ENCODE results near the gene PPP4R1.

The PPP4R1 gene

DNA sequence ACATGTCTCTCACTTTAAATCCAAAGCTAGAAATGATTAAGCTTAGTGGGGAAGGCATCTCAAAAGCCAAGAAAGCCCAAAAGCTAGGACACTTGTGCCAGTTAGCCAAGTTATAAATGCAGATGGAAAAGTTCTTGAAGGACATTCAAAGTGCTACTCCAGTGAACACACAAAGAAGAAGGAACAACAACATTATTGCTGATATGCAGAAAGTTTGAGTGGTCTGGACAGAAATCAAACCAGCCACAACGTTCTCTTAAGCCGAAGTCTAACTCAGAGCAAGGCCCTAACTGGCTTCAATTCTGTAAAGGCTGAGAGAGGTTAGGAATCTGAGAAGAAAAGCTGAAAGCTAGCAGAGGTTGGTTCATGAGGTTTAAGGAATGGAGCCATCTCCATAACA lies 49.0 kb downstream of the PPP4R1 start:
- H3K4me3 ChIP-seq (ENCODE audit: low read depth, low read length), result no peak overlapping the region
- DNase-seq (ENCODE audit: low read depth), result no peak
- TF ChIP-seq MYC (IDR thresholded peaks at IDR 0.05; ENCODE audit: low read depth, low read length) (no peak), POLR2A (IDR thresholded peaks at IDR 0.05; ENCODE audit: extremely low read depth, insufficient read length) (no peak)
- TF ChIP-seq, protein P1, sequence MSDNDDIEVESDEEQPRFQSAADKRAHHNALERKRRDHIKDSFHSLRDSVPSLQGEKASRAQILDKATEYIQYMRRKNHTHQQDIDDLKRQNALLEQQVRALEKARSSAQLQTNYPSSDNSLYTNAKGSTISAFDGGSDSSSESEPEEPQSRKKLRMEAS (IDR thresholded peaks at IDR 0.05; ENCODE audit: low read depth, low read length), result no peak
- TF ChIP-seq, protein P2, sequence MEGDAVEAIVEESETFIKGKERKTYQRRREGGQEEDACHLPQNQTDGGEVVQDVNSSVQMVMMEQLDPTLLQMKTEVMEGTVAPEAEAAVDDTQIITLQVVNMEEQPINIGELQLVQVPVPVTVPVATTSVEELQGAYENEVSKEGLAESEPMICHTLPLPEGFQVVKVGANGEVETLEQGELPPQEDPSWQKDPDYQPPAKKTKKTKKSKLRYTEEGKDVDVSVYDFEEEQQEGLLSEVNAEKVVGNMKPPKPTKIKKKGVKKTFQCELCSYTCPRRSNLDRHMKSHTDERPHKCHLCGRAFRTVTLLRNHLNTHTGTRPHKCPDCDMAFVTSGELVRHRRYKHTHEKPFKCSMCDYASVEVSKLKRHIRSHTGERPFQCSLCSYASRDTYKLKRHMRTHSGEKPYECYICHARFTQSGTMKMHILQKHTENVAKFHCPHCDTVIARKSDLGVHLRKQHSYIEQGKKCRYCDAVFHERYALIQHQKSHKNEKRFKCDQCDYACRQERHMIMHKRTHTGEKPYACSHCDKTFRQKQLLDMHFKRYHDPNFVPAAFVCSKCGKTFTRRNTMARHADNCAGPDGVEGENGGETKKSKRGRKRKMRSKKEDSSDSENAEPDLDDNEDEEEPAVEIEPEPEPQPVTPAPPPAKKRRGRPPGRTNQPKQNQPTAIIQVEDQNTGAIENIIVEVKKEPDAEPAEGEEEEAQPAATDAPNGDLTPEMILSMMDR (IDR thresholded peaks at IDR 0.05; ENCODE audit: low read depth, low read length), result no peak

DNA sequence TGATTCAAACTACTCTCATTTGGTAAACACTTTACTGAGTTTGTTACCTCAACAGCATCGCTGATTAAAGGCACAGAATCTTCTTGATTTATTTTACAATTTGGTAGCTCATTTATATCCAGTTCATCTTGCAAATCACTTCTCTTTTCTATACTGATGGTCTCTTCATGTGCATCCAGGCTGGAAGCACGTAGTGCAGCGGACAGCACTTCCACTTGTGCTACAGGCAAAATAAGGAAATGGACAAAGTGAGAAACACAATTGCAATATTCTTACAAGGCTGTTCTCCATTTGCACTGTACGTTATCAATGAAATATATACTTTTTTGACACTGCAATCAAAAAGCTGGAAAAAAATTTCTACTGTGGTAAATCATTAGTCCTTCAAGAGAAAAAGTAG lies 51.0 kb downstream of the PPP4R1 start:
- TF ChIP-seq POLR2A (IDR thresholded peaks at IDR 0.05; ENCODE audit: extremely low read depth, insufficient read length), result no peak
- TF ChIP-seq, protein P2 (IDR thresholded peaks at IDR 0.05; ENCODE audit: low read depth, low read length), result no peak
- TF ChIP-seq, protein P1 (IDR thresholded peaks at IDR 0.05; ENCODE audit: low read depth, low read length), result no peak
- no peak for TF ChIP-seq MYC (IDR thresholded peaks at IDR 0.05; ENCODE audit: low read depth, low read length)
- DNase-seq (ENCODE audit: low read depth), result no peak

DNA sequence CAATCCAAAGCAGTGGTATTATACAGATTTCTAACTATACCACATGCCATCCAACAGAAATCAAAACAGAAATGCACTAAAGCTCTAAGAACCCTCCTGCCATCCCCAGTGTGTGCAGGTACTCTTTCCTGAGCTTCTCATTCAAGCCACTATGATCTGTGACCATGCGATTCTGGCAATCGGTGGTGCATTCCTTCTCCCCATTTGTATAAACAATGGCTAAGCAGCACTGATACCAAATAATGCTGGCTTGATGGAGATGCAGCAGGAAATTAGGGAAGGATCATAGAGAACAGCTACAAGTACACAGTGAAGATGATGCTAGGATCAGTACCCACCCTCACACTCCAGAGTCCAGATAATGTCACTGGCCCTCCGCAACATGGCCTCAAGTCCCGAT lies 51.8 kb downstream of the PPP4R1 start:
- no peak for DNase-seq (ENCODE audit: low read depth)
- no peak for TF ChIP-seq MYC (IDR thresholded peaks at IDR 0.05; ENCODE audit: low read depth, low read length)
- TF ChIP-seq, protein P2 (IDR thresholded peaks at IDR 0.05; ENCODE audit: low read depth, low read length), result no peak
- TF ChIP-seq, protein P1 (IDR thresholded peaks at IDR 0.05; ENCODE audit: low read depth, low read length), result no peak
- TF ChIP-seq POLR2A (IDR thresholded peaks at IDR 0.05; ENCODE audit: extremely low read depth, insufficient read length), result no peak

More for the DNA sequence above, 51.0 kb downstream of the PPP4R1 start:
- H3K4me3 ChIP-seq (ENCODE audit: low read depth, low read length), result no peak overlapping the region

DNA sequence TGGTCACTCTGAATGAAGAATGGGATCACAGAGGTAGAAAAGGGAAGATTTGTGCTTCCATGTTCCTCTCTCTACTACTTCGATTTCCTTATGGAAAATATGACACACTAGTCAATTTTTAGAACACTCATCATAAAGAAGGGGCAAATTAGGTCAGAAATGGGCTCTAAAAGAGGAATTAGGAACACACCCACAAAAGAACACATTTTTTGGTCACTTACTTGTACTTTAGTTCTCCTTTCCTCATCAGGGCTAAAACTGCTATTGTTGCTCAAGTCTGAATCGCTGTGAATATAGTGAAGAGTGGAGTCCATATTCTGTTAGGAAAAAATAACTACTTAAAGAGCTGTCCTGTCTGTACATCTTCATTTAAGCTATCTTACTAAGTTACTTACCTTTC lies 52.6 kb downstream of the PPP4R1 start:
- H3K4me3 ChIP-seq (ENCODE audit: low read depth, low read length), result no peak overlapping the region
- TF ChIP-seq POLR2A (IDR thresholded peaks at IDR 0.05; ENCODE audit: extremely low read depth, insufficient read length), result no peak
- no peak for TF ChIP-seq MYC (IDR thresholded peaks at IDR 0.05; ENCODE audit: low read depth, low read length)
- TF ChIP-seq, protein P1 (IDR thresholded peaks at IDR 0.05; ENCODE audit: low read depth, low read length), result no peak
- TF ChIP-seq, protein P2 (IDR thresholded peaks at IDR 0.05; ENCODE audit: low read depth, low read length), result no peak
- no peak for DNase-seq (ENCODE audit: low read depth)

More for the DNA sequence above, 51.8 kb downstream of the PPP4R1 start:
- no peak overlapping the region for H3K4me3 ChIP-seq (ENCODE audit: low read depth, low read length)

DNA sequence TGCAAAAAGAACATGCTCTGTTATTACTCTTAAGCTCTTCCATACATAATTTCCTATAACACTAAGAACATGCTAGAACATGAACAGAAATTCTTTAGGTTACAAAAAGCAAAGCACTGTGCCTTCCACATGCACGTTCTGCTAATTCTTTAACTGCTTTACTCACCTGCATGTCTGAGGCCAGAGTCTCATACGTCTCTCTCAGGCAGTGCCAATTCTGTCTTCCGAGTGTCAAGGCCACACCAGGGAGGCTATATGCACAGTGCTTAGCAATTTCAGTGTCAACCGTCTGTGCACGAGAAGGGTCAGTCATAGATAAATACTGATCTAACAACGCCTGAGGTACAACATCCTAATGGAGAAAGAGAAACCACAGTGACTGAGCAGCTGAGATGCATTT lies 55.1 kb downstream of the PPP4R1 start:
- TF ChIP-seq, protein P2 (IDR thresholded peaks at IDR 0.05; ENCODE audit: low read depth, low read length), result no peak
- TF ChIP-seq MYC (IDR thresholded peaks at IDR 0.05; ENCODE audit: low read depth, low read length) (no peak), POLR2A (IDR thresholded peaks at IDR 0.05; ENCODE audit: extremely low read depth, insufficient read length) (no peak)
- TF ChIP-seq, protein P1 (IDR thresholded peaks at IDR 0.05; ENCODE audit: low read depth, low read length), result no peak

More for the DNA sequence above, 55.1 kb downstream of the PPP4R1 start:
- DNase-seq (ENCODE audit: low read depth), result no peak
- no peak overlapping the region for H3K4me3 ChIP-seq (ENCODE audit: low read depth, low read length)

Data from NB4 (cell line).